Esophagus mucosa (tissue), 1 donor: ENCODE data around the gene SRGAP2C. TPM values are rescaled to one million over a fixed set of nuclear protein-coding genes. Genes with fewer than 3 reads are reported as not detected.
"Not testable (repeated sequence)": the region's sequence is repeated elsewhere in the genome, so short reads cannot be mapped to it uniquely, and the experiment has no call there.

Experiments
- ATAC-seq: fragments of 200-7000 bp; cut with Tn5 transposase; one replicate; pipeline ENCODE4 v1.9.1; 2020
- total RNA-seq: library from RNA; stranded (reverse); gene quantifications from one replicate; pipeline ENCODE4 v1.2.4, GENCODE V29; 2023
- donor health status: DM: yes; HTN: yes; CAD: no.

The SRGAP2C gene
- total RNA-seq, 1 donor from 2014 or later: 15.9 TPM

- not testable (repeated sequence) for ATAC-seq
These were observed 96.0 kb downstream of the SRGAP2C start for GRCh38 chr1:121280699-121281317.

GRCh38 chr1:121281480-121281879, 96.7 kb downstream of the SRGAP2C start:
- peak; percentile 65 for ATAC-seq

- peak; percentile 52 for ATAC-seq
These were observed 98.9 kb downstream of the SRGAP2C start for GRCh38 chr1:121283587-121284180.

DNA sequence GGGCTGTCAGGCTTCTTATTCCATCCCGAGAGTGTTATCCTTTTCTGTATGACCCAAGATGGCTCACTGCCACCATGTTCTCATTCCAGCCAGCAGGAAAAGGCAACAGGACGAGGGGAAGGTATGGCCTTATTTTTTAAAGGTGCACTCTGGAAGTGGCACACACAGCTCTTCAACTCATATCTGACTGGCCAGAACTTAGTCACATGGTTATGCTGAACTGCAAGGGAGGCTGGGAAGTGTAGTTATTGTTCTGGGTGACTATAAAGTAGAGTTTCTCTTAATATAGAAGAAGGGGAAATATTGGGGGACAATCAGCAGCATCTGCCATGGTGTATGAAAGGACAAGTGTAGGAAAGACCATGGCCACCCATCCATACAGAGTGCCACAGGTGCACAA, 107.8 kb downstream of the SRGAP2C start:
- ATAC-seq: not testable (repeated sequence)

DNA sequence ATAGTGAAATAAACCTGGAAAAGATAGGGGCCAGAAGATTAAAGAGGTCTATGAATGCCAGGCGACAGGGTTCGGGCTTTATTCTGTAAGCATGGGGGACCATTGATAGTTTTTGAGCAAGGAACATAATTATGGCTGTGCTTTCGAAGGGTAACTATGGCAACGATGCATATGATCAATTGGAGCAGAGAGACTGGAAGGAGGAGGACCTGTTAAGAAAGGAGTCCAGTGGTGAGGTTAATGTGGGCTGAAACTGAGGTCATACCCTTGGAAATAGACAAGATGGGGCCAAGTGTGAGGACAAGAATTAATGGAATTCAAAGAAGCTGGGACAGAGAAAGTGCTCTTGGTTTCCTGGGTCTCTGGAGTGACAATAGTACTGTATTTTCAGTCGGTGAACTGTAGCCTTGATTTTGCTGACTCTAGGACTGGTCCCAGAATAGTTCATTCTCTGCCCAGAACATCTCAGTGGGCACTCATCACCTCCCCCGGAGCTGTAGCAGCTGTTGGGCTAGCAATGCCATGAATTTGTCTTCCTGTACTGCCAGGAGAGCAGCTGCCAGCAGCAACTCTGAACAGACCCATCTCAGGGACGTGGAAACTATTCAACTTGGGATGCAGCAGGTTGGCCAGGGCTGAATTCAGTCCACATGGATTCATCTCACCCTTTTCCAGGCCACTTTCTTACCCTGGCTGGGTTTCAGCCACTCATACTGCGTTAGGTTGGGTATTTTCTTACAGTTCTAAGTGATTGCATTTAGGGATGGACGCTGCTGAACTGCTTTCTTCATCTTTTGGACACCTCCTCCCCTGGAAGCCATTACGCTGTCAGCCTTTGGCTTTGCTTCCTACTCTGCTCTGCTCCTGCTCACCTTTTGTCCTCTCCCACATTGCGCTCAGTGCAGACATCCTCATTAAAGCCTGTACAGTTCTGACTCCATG, 108.8 kb downstream of the SRGAP2C start:
- ATAC-seq: not testable (repeated sequence)

GRCh38 chr1:121294205-121294570, 109.4 kb downstream of the SRGAP2C start:
- not testable (repeated sequence) for ATAC-seq

DNA sequence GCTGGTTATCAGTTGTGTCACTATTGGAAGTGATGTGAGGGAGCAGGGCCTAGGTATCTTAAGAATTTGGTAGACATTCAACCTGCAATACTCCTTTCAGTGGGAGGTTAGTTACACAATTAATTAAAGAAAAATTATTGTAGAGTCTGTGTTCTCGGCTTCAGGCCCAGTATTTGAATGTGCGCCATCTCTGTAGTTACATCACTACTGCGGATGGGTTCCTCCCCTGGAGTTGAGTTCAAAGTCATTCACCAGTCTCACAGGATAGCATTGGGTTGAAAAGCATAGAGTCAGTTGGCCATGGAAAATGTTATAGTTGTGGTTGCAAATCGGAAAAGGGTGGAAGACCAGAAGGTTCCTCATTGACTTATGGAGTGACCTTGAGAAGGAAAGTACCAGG, 111.8 kb downstream of the SRGAP2C start:
- ATAC-seq: not testable (repeated sequence)

- not testable (repeated sequence) for ATAC-seq
These were observed 113.8 kb downstream of the SRGAP2C start for GRCh38 chr1:121298529-121298928.

- peak; percentile 81 for ATAC-seq
These were observed 114.9 kb downstream of the SRGAP2C start for GRCh38 chr1:121299514-121300149.

DNA sequence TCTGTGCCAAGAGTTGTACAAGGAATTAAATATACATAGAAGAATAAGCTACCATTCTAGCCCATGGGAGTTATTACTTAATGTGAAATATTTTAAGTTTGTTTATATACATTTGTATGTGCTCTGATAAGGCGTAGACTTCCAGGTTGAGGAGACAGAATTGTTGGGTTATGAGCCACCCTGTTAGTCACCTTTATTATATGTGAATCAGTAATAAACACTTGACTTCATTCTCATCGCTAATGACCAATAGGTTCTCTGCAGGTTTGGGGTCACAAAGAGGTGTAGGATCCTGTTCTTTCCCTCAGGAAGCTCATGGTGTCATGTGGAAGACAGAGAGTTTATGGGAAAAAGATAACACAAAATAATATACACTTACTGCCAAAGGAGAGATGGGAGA, 117.1 kb downstream of the SRGAP2C start:
- ATAC-seq: peak; percentile 70

GRCh38 chr1:121307759-121308158, 123.0 kb downstream of the SRGAP2C start:
- ATAC-seq: not testable (repeated sequence)

DNA sequence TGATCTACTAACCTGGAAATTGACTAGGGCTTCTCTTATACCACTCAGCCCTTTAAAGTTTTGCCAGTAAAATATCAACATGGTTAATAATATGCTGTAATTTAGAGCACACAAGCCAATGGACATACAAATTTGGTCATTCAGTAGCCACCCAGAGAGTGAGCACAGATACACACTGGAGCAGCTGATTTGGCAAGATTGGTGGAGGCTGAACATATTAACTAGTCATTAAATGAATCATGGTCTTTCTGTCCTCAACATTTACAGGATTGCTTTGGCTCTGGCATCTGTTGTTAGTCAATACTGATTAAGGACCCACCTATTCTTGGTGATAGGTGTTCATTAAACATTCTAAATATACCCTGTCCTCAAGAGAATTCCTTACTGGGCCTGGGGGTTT, 130.7 kb downstream of the SRGAP2C start:
- ATAC-seq: not testable (repeated sequence)

- ATAC-seq: not testable (repeated sequence)
These were observed 131.3 kb downstream of the SRGAP2C start for GRCh38 chr1:121316081-121316480.

- not testable (repeated sequence) for ATAC-seq
These were observed 133.0 kb downstream of the SRGAP2C start for GRCh38 chr1:121317491-121318468.

GRCh38 chr1:121318687-121319086, 133.9 kb downstream of the SRGAP2C start:
- ATAC-seq: not testable (repeated sequence)

GRCh38 chr1:121321660-121322059, 136.9 kb downstream of the SRGAP2C start:
- not testable (repeated sequence) for ATAC-seq

GRCh38 chr1:121324726-121325125, 140.0 kb downstream of the SRGAP2C start:
- ATAC-seq: not testable (repeated sequence)

GRCh38 chr1:121332141-121332540, 147.4 kb downstream of the SRGAP2C start:
- ATAC-seq: not testable (repeated sequence)

GRCh38 chr1:121332599-121333562, 148.1 kb downstream of the SRGAP2C start:
- ATAC-seq: not testable (repeated sequence)

DNA sequence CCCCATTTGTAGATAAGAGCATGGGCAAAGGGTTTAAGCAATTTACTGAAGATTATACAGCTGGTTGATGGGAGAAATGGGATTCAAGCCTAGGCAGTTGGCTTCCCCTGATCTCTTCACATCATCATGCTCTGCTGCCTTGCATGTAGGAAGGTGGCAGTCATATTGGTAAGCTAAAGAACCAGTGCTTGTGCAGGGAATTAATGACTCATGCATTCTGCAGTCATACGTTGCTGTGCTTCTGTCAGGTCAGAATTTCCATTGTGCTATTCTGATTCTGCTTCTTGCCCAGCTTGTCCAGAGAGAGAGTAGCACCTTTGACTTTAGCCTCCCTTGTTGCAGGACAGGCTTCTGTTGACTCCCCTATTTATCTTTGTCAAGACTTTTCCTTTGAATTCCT, 153.2 kb downstream of the SRGAP2C start:
- peak; percentile 78 for ATAC-seq
